A673 (cell line): ENCODE data around the gene MOSMO. TPM values are rescaled to one million over a fixed set of nuclear protein-coding genes. Genes with fewer than 3 reads are reported as not detected.

Experiments used
- BruUV-seq: library from RNA; stranded (reverse); fragments of 400-500 nt; replicated peaks from 2 replicates; lab custom pipeline; 2021; lab: Mats Ljungman, UMichigan
- CTCF ChIA-PET: fragments of 300-600 bp; sonication (Branson Sonifier 250); formaldehyde crosslinking; loops from one replicate; lab custom pipeline; 2022; ENCODE audit warnings: antibody characterized with exemption; lab: Charles Lee
- POLR2A ChIA-PET: fragments of 300-600 bp; sonication (Branson Sonifier 250); formaldehyde crosslinking; loops from one replicate; lab custom pipeline; 2022; ENCODE audit warnings: antibody characterized with exemption; ENCODE audit not compliant: low non-redundant PET; lab: Charles Lee
- DNase-seq: peaks from one replicate; pipeline ENCODE4 v3.0.0-alpha.2; 2015; ENCODE audit warnings: low spot score
- H3K27ac ChIP-seq: fragments of 200-600 bp; sonication (generic); 2 replicates; pipeline ENCODE4 v1.5.1; 2016; ENCODE audit warnings: mixed run types, low read depth, mild to moderate bottlenecking, mixed read lengths, antibody characterized with exemption, low read length; ENCODE audit not compliant: poor library complexity, severe bottlenecking
- H3K27me3 ChIP-seq: fragments of 200-600 bp; sonication (generic); replicated peaks from 2 replicates; pipeline ENCODE4 v1.6.1; 2017; ENCODE audit warnings: mixed run types, low read depth, mild to moderate bottlenecking, mixed read lengths, antibody characterized with exemption, low read length; ENCODE audit not compliant: insufficient read depth, poor library complexity
- H3K36me3 ChIP-seq: fragments of 200-600 bp; sonication (generic); 2 replicates; pipeline ENCODE4 v1.6.1; 2016; ENCODE audit warnings: mixed run types, mild to moderate bottlenecking, mixed read lengths, antibody characterized with exemption, low read length; ENCODE audit not compliant: insufficient read depth, poor library complexity, severe bottlenecking
- H3K4me1 ChIP-seq: fragments of 200-600 bp; sonication (generic); 2 replicates; pipeline ENCODE4 v1.6.1; 2017; ENCODE audit warnings: mixed run types, mild to moderate bottlenecking, mixed read lengths, antibody characterized with exemption, low read length; ENCODE audit not compliant: insufficient read depth, poor library complexity, severe bottlenecking
- H3K4me3 ChIP-seq: fragments of 200-600 bp; sonication (generic); 2 replicates; pipeline ENCODE4 v1.5.1; 2016; ENCODE audit warnings: low read depth, mixed run types, mild to moderate bottlenecking, mixed read lengths, low read length; ENCODE audit not compliant: poor library complexity, severe bottlenecking
- H3K9me3 ChIP-seq: fragments of 200-600 bp; sonication (generic); 2 replicates; pipeline ENCODE4 v1.6.1; 2016; ENCODE audit warnings: mixed run types, low read depth, mild to moderate bottlenecking, mixed read lengths, antibody characterized with exemption, low read length; ENCODE audit not compliant: poor library complexity, severe bottlenecking
- CTCF ChIP-seq: fragments of 300-800, 200-600 bp; sonication (generic); conservative IDR thresholded peaks from 2 replicates; pipeline ENCODE4 v1.5.1; 2017; ENCODE audit warnings: low read depth, mild to moderate bottlenecking, antibody characterized with exemption, low read length, moderate library complexity, mixed read lengths
- EZH2 ChIP-seq: fragments of 200-600 bp; sonication (generic); IDR thresholded peaks from 2 replicates; pipeline ENCODE4 v1.6.1; 2017; ENCODE audit warnings: borderline replicate concordance, low read depth, mild to moderate bottlenecking, mixed read lengths, antibody characterized with exemption, low read length; ENCODE audit not compliant: poor library complexity, severe bottlenecking
- intact Hi-C: fragments of 100-400 bp; cut with micrococcal nuclease; formaldehyde crosslinking; loops from one replicate; pipeline ENCODE4 v1.10.0; 2022; ENCODE audit not compliant: unreplicated experiment
- total RNA-seq: library from RNA; stranded (reverse); gene quantifications from 2 replicates; pipeline ENCODE4 v1.2.3, GENCODE V29; 2021

MOSMO gene
- total RNA-seq, 1 experiment from 2014 or later: 14.6 TPM

GRCh38 chr16:22091721-22092120 is 83.8 kb downstream of the MOSMO start:
- DNase-seq: no peak
- H3K4me3 ChIP-seq: no peak overlapping the region
- no peaks in the 10 kb centered on the region for H3K36me3 ChIP-seq
- ChIA-PET POLR2A (no interaction called here), CTCF (no interaction called here)
- H3K27ac ChIP-seq: no peak overlapping the region
- intact Hi-C loops: no loop called here
- no peak for TF ChIP-seq CTCF
- TF ChIP-seq EZH2: no peak
- BruUV-seq: no TSS peak
- H3K9me3 ChIP-seq: no peaks in the 10 kb centered on the region
- H3K4me1 ChIP-seq: no peaks in the 10 kb centered on the region
- H3K27me3 ChIP-seq: no peaks in the 10 kb centered on the region

DNA sequence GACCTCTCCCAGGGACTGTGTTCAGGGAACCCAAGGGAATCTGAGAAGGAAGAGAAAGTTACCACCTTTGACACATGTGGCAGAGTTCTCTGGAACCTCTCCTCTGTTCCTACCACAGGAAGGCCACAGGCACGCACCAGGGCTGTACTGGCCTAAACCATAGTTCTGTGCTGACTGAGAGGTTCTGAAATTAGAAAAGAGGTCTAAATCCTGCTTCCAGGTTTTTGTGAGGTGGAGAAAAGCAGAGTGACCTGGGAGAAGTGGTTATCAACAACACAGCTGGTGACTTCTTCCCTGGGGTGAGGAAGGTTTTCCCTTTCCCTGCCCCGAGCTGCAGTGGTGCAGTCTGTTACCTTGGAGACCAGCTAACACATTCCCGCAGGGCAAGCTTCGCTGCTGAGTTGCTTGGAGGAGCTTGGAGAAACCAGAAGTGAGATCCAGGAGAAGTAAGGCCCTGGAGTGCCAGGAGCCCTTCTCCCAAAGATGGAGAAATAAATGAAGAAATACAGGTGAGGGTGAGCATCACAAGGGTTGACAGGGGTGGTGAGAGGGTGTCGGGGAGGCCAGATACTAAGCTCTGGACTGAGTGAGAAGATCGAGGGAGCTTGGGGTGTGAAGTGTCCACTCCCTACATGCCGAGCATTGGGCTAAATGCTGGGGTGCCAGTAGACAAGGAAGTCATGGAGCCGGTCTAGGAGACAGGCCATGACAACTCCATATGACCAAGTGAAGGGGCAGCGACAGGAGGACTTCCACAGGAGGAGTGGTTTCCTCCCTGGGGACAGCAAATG is 84.4 kb downstream of the MOSMO start, which contains the start of gene VWA3A:
VWA3A (plus strand) TSS at position 399 of the 791 bp plus-strand sequence; CDS start at position 496, 97 bp downstream.
- CTCF ChIA-PET: interaction anchor here (0.8 kb wide), 1 partner anchor 15 kb away, joined by 3 read pairs; no protein-coding TSS in a partner anchor
- intact Hi-C loops: no loop called here
- POLR2A ChIA-PET: no interaction called here
- Histone ChIP-seq H3K27ac (no peak within 1 kb of the TSS), H3K4me1 (no peaks in the 10 kb centered on the region), H3K4me3 (no peak within 1 kb of the TSS), H3K36me3 (no peaks in the 10 kb centered on the region), H3K9me3 (no peaks in the 10 kb centered on the region), H3K27me3 (no peaks in the 10 kb centered on the region)
- TF ChIP-seq CTCF: no peak
- no TSS peak for BruUV-seq
- DNase-seq: no peak

DNA sequence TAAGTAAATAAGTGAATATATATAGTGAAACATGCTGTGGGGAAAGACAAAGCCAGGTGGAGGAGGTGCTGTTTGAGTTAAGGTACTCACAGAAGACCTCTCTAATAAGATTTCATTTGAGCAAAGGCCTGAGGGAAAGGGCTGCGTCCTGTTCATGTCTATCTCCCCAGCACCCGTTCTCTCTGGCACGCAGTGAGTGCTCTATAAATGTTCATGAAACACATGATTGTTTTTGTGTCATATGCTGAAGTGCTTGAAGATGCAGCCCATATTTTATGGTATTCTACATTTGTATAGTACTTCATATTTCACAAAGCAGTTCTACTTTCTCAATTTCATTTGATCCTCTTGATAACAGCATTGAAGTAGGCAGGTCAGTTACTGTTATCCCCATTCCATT is 85.4 kb downstream of the MOSMO start:
- TF ChIP-seq EZH2 (no peak), CTCF (no peak)
- no peaks in the 10 kb centered on the region for H3K27me3 ChIP-seq
- ChIA-PET POLR2A (no interaction called here), CTCF (no interaction called here)
- H3K27ac ChIP-seq: no peak overlapping the region
- intact Hi-C loops: no loop called here
- no peak overlapping the region for H3K4me3 ChIP-seq
- no peak for DNase-seq
- H3K4me1 ChIP-seq: no peaks in the 10 kb centered on the region
- no TSS peak for BruUV-seq
- H3K36me3 ChIP-seq: no peaks in the 10 kb centered on the region
- H3K9me3 ChIP-seq: no peaks in the 10 kb centered on the region
